ENCODE results near the gene NXPE1. TPM values are rescaled to one million over a fixed set of nuclear protein-coding genes. Genes with fewer than 3 reads are reported as not detected.

The NXPE1 gene
- total RNA-seq, 1 experiment from 2014 or later: not detected

- no peaks in the 10 kb centered on the region for H3K27me3 Mint-ChIP-seq (ENCODE audit: low read depth)
- H3K9me3 ChIP-seq (ENCODE audit: control insufficient read depth, low read depth, low read length): no peaks in the 10 kb centered on the region
- no CpG with 5 or more reads among the region's 5 CpGs for WGBS (ENCODE audit: extremely low coverage, insufficient read length, low lambda C conversion rate)
These were observed 45.2 kb upstream of the NXPE1 start for GRCh38 chr11:114604886-114605285.

More at GRCh38 chr11:114604886-114605285, 45.2 kb upstream of the NXPE1 start:
- no peak overlapping the region for H4K5ac ChIP-seq (ENCODE audit: insufficient read length, low read depth, low read length)
- no peaks in the 10 kb centered on the region for H4K20me1 ChIP-seq (ENCODE audit: control insufficient read depth, insufficient read depth, insufficient read length)
- no peak overlapping the region for H2BK15ac ChIP-seq (ENCODE audit: low read depth, low read length)
- TF ChIP-seq, protein P1, sequence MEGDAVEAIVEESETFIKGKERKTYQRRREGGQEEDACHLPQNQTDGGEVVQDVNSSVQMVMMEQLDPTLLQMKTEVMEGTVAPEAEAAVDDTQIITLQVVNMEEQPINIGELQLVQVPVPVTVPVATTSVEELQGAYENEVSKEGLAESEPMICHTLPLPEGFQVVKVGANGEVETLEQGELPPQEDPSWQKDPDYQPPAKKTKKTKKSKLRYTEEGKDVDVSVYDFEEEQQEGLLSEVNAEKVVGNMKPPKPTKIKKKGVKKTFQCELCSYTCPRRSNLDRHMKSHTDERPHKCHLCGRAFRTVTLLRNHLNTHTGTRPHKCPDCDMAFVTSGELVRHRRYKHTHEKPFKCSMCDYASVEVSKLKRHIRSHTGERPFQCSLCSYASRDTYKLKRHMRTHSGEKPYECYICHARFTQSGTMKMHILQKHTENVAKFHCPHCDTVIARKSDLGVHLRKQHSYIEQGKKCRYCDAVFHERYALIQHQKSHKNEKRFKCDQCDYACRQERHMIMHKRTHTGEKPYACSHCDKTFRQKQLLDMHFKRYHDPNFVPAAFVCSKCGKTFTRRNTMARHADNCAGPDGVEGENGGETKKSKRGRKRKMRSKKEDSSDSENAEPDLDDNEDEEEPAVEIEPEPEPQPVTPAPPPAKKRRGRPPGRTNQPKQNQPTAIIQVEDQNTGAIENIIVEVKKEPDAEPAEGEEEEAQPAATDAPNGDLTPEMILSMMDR (conservative IDR thresholded peaks at IDR 0.05): no peak
- H4K8ac ChIP-seq (replicated peaks; ENCODE audit: insufficient read length, low read depth, low read length): no peak overlapping the region
- DNase-seq: no peak
- no peaks in the 10 kb centered on the region for H3K4me1 ChIP-seq (ENCODE audit: insufficient read depth, low read length)
- no peak overlapping the region for H3K27ac ChIP-seq (ENCODE audit: insufficient read length, low read depth, low read length)
- no peak overlapping the region for H3K14ac ChIP-seq (ENCODE audit: insufficient read depth, low read length)
- H3K27me3 ChIP-seq (ENCODE audit: insufficient read depth, low read length): no peaks in the 10 kb centered on the region
- H3K18ac ChIP-seq (ENCODE audit: insufficient read length, low read depth, low read length): no peak overlapping the region
- no peaks in the 10 kb centered on the region for H3K79me1 ChIP-seq (ENCODE audit: insufficient read depth, low read depth, low read length, poor library complexity, severe bottlenecking)
- no peak overlapping the region for H4K91ac ChIP-seq (ENCODE audit: insufficient read length, low read depth, low read length)
- H2BK20ac ChIP-seq (ENCODE audit: low read depth, low read length, poor library complexity, severe bottlenecking): no peak overlapping the region
- no peaks in the 10 kb centered on the region for H3K4me1 Mint-ChIP-seq
- no peak overlapping the region for H3K23ac ChIP-seq (ENCODE audit: insufficient read length, low read depth, low read length)
- H3K9me3 Mint-ChIP-seq: peaks cover 21% of the 10 kb centered on the region in 2 experiments
- no peak overlapping the region for H3K4me3 Mint-ChIP-seq
- no peaks in the 10 kb centered on the region for H3K79me2 ChIP-seq (ENCODE audit: insufficient read depth, low read length)
- no peak overlapping the region for H2AFZ ChIP-seq (ENCODE audit: low read length)
- no peaks in the 10 kb centered on the region for H3K23me2 ChIP-seq (ENCODE audit: insufficient read length, low read depth, low read length, poor library complexity, severe bottlenecking)
- no peak overlapping the region for H3K56ac ChIP-seq (ENCODE audit: insufficient read length, low read depth, low read length)
- H2AK5ac ChIP-seq (ENCODE audit: insufficient read length, low read length): no peak overlapping the region
- peaks cover 2 to 10% (median 2%) of the 10 kb centered on the region in 3 experiments; a peak in 2 of 7 replicates for H3K36me3 Mint-ChIP-seq (ENCODE audit: insufficient read depth in 1 of 3, low read depth in 3 of 3)
- H2BK120ac ChIP-seq (ENCODE audit: low read depth, low read length, poor library complexity, severe bottlenecking): no peak overlapping the region
- no peak overlapping the region for H3T11ph ChIP-seq (ENCODE audit: low read length)
- no peak overlapping the region for H3K9ac ChIP-seq (ENCODE audit: extremely low read depth, insufficient read length, low read length)
- H2BK12ac ChIP-seq (ENCODE audit: insufficient read length, low read depth, low read length): no peak overlapping the region
- no peak overlapping the region for H3K27ac Mint-ChIP-seq
- no peak overlapping the region for H3K4me2 ChIP-seq (ENCODE audit: insufficient read depth, insufficient read length, low read length)
- H3K4ac ChIP-seq (ENCODE audit: low read depth, low read length): no peak overlapping the region
- H2BK5ac ChIP-seq (ENCODE audit: insufficient read length, low read length): no peak overlapping the region
